ENCODE results near the gene PACRG.

- no peak for TF ChIP-seq CTCF (IDR thresholded peaks at IDR 0.05; ENCODE audit: insufficient read depth, low read length, poor library complexity, severe bottlenecking)
- TF ChIP-seq EZH2phosphoT487 (conservative IDR thresholded peaks at IDR 0.05; ENCODE audit: low read length), result no peak
Observed at GRCh38 chr6:162921062-162921461, 193.3 kb downstream of the PACRG start.
